Ishikawa (cell line): ENCODE results near the gene GALNTL6.

Experiments
- CEBPB ChIP-seq: IDR thresholded peaks from 2 replicates; pipeline ENCODE4 v1.6.1; 2012
- CREB1 ChIP-seq: IDR thresholded peaks from 2 replicates; pipeline ENCODE4 v1.6.1; 2012; ENCODE audit warnings: low read depth
- EGR1 ChIP-seq: IDR thresholded peaks from 2 replicates; pipeline ENCODE4 v1.6.1; 2012
- EP300 ChIP-seq: IDR thresholded peaks from 2 replicates; pipeline ENCODE4 v1.6.1; 2012; ENCODE audit warnings: borderline replicate concordance
- FOXM1 ChIP-seq: IDR thresholded peaks from 2 replicates; pipeline ENCODE4 v1.6.1; 2012; ENCODE audit warnings: low read depth, borderline replicate concordance
- RAD21 ChIP-seq: IDR thresholded peaks from 2 replicates; pipeline ENCODE4 v1.6.1; 2012; ENCODE audit warnings: low read depth
- TAF1 ChIP-seq: IDR thresholded peaks from 2 replicates; pipeline ENCODE4 v1.6.1; 2012; ENCODE audit warnings: low read depth, mild to moderate bottlenecking
- TCF12 ChIP-seq: IDR thresholded peaks from 2 replicates; pipeline ENCODE4 v1.6.1; 2012; ENCODE audit warnings: low read depth
- TEAD4 ChIP-seq: IDR thresholded peaks from 2 replicates; pipeline ENCODE4 v1.6.1; 2012
- YY1 ChIP-seq: IDR thresholded peaks from 2 replicates; pipeline ENCODE4 v1.6.1; 2012; ENCODE audit warnings: low read depth
- ZBTB7A ChIP-seq: IDR thresholded peaks from 2 replicates; pipeline ENCODE4 v1.6.1; 2012; ENCODE audit warnings: low read depth
- TF ChIP-seq, protein P1 (sequence below): IDR thresholded peaks from 2 replicates; pipeline ENCODE4 v1.6.1; 2012
- TF ChIP-seq, protein P2 (sequence below): IDR thresholded peaks from 2 replicates; pipeline ENCODE4 v1.6.1; 2012
- TF ChIP-seq, protein P3 (sequence below): IDR thresholded peaks from 2 replicates; pipeline ENCODE4 v1.6.1; 2012; ENCODE audit warnings: low read depth, mild to moderate bottlenecking

DNA sequence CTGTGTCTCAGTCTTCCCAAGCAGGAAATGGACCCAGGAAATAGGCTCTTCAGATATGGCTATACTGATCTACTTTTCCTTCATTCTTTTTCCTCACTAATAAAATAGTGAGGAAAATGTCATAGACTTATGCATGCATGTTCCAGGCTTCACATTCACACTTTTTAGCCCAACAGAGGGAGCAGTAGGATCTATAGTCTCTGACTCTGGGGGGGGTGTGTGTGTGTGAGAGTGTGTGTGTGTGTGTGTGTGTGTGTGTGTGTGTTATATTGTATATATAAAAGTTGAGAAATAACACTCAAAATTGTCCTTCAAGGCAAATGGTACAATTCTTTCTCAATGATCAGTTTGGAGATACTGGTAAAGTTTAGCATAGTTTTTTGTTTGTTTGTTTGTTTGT, 1058.2 kb downstream of the GALNTL6 start:
- TF ChIP-seq, protein P1, sequence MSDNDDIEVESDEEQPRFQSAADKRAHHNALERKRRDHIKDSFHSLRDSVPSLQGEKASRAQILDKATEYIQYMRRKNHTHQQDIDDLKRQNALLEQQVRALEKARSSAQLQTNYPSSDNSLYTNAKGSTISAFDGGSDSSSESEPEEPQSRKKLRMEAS, result no peak
- TF ChIP-seq TAF1, result no peak
- TF ChIP-seq YY1, result no peak
- TF ChIP-seq CREB1, result no peak
- no peak for TF ChIP-seq EP300
- TF ChIP-seq CEBPB, result no peak
- TF ChIP-seq RAD21, result 0 out of 2 replicates have a peak, but pooled peaks have one; percentile 7
- no peak for TF ChIP-seq TCF12
- TF ChIP-seq FOXM1, result no peak
- TF ChIP-seq, protein P2, sequence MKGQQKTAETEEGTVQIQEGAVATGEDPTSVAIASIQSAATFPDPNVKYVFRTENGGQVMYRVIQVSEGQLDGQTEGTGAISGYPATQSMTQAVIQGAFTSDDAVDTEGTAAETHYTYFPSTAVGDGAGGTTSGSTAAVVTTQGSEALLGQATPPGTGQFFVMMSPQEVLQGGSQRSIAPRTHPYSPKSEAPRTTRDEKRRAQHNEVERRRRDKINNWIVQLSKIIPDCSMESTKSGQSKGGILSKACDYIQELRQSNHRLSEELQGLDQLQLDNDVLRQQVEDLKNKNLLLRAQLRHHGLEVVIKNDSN, result no peak
- TF ChIP-seq, protein P3, sequence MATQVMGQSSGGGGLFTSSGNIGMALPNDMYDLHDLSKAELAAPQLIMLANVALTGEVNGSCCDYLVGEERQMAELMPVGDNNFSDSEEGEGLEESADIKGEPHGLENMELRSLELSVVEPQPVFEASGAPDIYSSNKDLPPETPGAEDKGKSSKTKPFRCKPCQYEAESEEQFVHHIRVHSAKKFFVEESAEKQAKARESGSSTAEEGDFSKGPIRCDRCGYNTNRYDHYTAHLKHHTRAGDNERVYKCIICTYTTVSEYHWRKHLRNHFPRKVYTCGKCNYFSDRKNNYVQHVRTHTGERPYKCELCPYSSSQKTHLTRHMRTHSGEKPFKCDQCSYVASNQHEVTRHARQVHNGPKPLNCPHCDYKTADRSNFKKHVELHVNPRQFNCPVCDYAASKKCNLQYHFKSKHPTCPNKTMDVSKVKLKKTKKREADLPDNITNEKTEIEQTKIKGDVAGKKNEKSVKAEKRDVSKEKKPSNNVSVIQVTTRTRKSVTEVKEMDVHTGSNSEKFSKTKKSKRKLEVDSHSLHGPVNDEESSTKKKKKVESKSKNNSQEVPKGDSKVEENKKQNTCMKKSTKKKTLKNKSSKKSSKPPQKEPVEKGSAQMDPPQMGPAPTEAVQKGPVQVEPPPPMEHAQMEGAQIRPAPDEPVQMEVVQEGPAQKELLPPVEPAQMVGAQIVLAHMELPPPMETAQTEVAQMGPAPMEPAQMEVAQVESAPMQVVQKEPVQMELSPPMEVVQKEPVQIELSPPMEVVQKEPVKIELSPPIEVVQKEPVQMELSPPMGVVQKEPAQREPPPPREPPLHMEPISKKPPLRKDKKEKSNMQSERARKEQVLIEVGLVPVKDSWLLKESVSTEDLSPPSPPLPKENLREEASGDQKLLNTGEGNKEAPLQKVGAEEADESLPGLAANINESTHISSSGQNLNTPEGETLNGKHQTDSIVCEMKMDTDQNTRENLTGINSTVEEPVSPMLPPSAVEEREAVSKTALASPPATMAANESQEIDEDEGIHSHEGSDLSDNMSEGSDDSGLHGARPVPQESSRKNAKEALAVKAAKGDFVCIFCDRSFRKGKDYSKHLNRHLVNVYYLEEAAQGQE, result no peak
- TF ChIP-seq EGR1, result no peak
- TF ChIP-seq ZBTB7A, result no peak
- no peak for TF ChIP-seq TEAD4
